ENCODE data around the gene TIAM1. TPM values are rescaled to one million over a fixed set of nuclear protein-coding genes. Genes with fewer than 3 reads are reported as not detected.
A peak's percentile ranks its signal among the peaks of the same experiment; 100 is the strongest.

TIAM1 gene
- total and polyA plus RNA-seq, 2 of the 8 experiments (the other 6 are each of a cell fraction or from before 2014, with no cell fraction given), result 10.1 to 30.7 TPM

GRCh38 chr21:31075848-31076247 lies 268.2 kb downstream of the TIAM1 start:
- Histone ChIP-seq H3K79me1 (ENCODE audit: low read depth, low read length) (no peaks in the 10 kb centered on the region), H4K91ac (replicated peaks; ENCODE audit: insufficient read length, low read length) (no peak overlapping the region), H2BK12ac (ENCODE audit: low read depth, low read length) (no peak overlapping the region), H2BK20ac (ENCODE audit: low read length) (no peak overlapping the region), H3K27me3 (replicated peaks in 1 of 4; ENCODE audit: control insufficient read depth in 3 of 4, extremely low read depth in 1 of 4, insufficient read depth in 3 of 4, low read length in 3 of 4) (no peaks in the 10 kb centered on the region), H3K9ac (replicated peaks in 1 of 4; ENCODE audit: extremely low read depth in 1 of 4, low read depth in 3 of 4, low read length in 3 of 4) (no peak overlapping the region), H2AFZ (ENCODE audit: low read length) (no peak overlapping the region), H3K4me1 (replicated peaks in 1 of 4; ENCODE audit: control insufficient read depth in 3 of 4, insufficient read depth in 4 of 4, low read length in 3 of 4) (no peaks in the 10 kb centered on the region), H3K4ac (replicated peaks; ENCODE audit: insufficient read length, low read depth, low read length) (no peak overlapping the region), H3K23ac (ENCODE audit: insufficient read length) (no peak overlapping the region), H3K18ac (ENCODE audit: extremely low read depth, low read length) (no peak overlapping the region), H4K5ac (ENCODE audit: insufficient read length, low read depth, low read length) (no peak overlapping the region), H3K4me2 (ENCODE audit: insufficient read depth in 1 of 2, low read depth in 2 of 2, low read length in 2 of 2) (no peak overlapping the region), H3K79me2 (ENCODE audit: control insufficient read depth in 1 of 2, insufficient read depth in 2 of 2, low read length in 2 of 2) (no peaks in the 10 kb centered on the region), H3K4me3 (ENCODE audit: extremely low read depth in 1 of 4, insufficient read depth in 2 of 4, low read depth in 3 of 4, low read length in 4 of 4) (no peak overlapping the region), H4K20me1 (replicated peaks in 1 of 2; ENCODE audit: control insufficient read depth in 1 of 2, insufficient read depth in 2 of 2, low read length in 2 of 2) (no peaks in the 10 kb centered on the region), H2BK15ac (ENCODE audit: low read length) (no peak overlapping the region), H3K36me3 (ENCODE audit: control insufficient read depth in 2 of 4, insufficient read depth in 4 of 4, low read length in 3 of 4) (no peaks in the 10 kb centered on the region), H3K23me2 (ENCODE audit: low read depth, low read length) (peaks cover 2% of the 10 kb centered on the region; the same call in 1 of the 2 replicates), H2AK5ac (ENCODE audit: low read depth, low read length) (no peak overlapping the region), H4K8ac (ENCODE audit: extremely low read depth, insufficient read depth, low read length) (no peak overlapping the region), H3K56ac (replicated peaks; ENCODE audit: insufficient read length, low read depth, low read length) (no peak overlapping the region), H3K9me3 (ENCODE audit: insufficient read depth in 2 of 2, low read depth in 1 of 2, low read length in 1 of 2) (no peaks in the 10 kb centered on the region), H3K14ac (ENCODE audit: insufficient read length) (no peak overlapping the region), H2BK5ac (ENCODE audit: low read depth, low read length) (no peak overlapping the region), H3K27ac (ENCODE audit: low read depth, low read length) (no peak overlapping the region), H2BK120ac (replicated peaks; ENCODE audit: low read depth, low read length) (no peak overlapping the region)
- 88% methylated on average over 6 of the region's 6 CpGs; no CpG with 5 or more reads in 1 of the 2 experiments for WGBS, 2 experiments (ENCODE audit: extremely low coverage in 1 of 2, insufficient coverage in 1 of 2, insufficient read length in 1 of 2, insufficient replicate concordance in 2 of 2, low coverage in 1 of 2, low lambda C conversion rate in 2 of 2, missing lambda C conversion rate in 1 of 2)
- POLR2A ChIA-PET (ENCODE audit: partially characterized antibody), result no interaction called here
- FAIRE-seq (no peak), DNase-seq (ENCODE audit: low read depth in 1 of 2, low spot score in 2 of 2) (no peak)
- TF ChIP-seq KDM1A (IDR thresholded peaks at IDR 0.05; ENCODE audit: borderline replicate concordance, low read length) (no peak), CEBPB (IDR thresholded peaks at IDR 0.05; ENCODE audit: low read depth, low read length) (peak; percentile 88), EP300 (IDR thresholded peaks at IDR 0.05; ENCODE audit: borderline replicate concordance in 1 of 2, low read depth in 2 of 2, low read length in 2 of 2) (no peak), GTF2F1 (IDR thresholded peaks at IDR 0.05; ENCODE audit: borderline replicate concordance, low read depth, low read length) (no peak), SP1 (IDR thresholded peaks at IDR 0.05; ENCODE audit: low read depth, low read length) (no peak)
- CTCF ChIA-PET (ENCODE audit: partially characterized antibody), result interaction anchor here (0.8 to 3.8 kb wide), 7 partner anchors 11 to 236 kb away, joined by 3 to 22 read pairs (median 4); no protein-coding TSS in a partner anchor
